AML-193 (cell line): ENCODE measurements around the gene UPK1A.
A peak's percentile ranks its signal among the peaks of the same experiment; 100 is the strongest.
"Not testable (repeated sequence)": the region's sequence is repeated elsewhere in the genome, so short reads cannot be mapped to it uniquely, and the experiment has no call there.

Experiments
- DNase-seq, 2 experiments: peaks; one replicate each; lab custom pipeline; 2025; lab: John Stamatoyannopoulos, UW

The UPK1A gene

DNA sequence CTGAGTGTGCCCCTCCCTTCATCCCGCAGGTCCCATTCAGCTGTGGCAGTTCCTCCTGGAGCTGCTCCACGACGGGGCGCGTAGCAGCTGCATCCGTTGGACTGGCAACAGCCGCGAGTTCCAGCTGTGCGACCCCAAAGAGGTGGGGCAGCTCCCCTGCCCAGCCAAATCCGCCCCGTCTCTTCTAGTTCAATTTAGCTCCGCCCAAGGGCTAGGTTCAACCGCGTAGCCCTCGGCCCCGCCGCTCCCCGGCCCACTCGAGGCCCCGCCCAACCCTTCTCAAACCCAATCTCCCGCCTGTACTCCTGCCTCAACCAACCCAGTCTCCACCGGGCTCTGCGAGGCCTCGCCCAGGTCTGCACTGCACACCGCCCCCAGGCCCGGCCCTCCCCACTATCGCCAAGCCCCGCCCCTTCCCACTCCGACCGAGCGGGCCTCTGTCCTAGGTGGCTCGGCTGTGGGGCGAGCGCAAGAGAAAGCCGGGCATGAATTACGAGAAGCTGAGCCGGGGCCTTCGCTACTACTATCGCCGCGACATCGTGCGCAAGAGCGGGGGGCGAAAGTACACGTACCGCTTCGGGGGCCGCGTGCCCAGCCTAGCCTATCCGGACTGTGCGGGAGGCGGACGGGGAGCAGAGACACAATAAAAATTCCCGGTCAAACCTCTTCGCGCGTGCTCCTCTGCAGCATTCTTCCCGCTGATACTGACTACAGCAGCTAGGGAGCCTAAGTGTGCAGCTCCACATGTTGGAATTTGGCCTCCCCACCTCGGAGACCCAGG is 21.9 kb upstream of the UPK1A start:
- DNase-seq = peak; percentile 84 to 89

DNA sequence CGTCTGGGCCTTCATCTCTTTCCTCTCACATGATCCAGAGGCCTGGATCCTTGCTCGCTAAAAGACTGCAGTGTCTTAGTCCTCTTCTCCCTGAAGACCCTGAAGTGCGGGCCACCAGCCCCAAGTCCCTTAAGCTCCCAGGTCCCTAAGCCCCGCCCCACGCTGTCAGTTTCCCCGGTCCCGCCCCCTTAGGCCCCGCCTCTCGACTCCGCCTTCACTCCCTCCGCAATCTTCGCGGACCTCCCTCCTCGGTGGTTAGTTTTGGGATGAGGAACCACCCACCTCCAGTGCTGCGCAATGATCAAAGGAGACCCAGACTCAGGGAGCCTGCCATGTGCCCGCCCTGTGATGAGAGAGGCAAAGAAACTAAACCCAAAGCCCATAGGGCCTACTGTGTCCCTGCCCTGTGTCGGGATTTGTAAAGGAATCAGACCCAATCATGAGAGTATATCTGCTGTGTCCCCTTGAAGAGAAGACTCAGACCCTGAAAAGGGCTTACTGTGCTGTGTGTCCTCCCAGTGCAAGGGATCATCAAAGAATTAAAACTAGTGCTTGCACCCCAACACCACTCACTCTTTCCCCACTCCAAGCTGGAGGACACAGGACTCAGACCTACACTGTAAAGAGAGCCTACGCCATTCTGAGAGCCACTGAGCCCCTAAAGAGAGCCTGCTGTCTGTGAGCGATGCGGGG is 21.2 kb upstream of the UPK1A start:
- DNase-seq = peak; percentile 53 to 57

DNA sequence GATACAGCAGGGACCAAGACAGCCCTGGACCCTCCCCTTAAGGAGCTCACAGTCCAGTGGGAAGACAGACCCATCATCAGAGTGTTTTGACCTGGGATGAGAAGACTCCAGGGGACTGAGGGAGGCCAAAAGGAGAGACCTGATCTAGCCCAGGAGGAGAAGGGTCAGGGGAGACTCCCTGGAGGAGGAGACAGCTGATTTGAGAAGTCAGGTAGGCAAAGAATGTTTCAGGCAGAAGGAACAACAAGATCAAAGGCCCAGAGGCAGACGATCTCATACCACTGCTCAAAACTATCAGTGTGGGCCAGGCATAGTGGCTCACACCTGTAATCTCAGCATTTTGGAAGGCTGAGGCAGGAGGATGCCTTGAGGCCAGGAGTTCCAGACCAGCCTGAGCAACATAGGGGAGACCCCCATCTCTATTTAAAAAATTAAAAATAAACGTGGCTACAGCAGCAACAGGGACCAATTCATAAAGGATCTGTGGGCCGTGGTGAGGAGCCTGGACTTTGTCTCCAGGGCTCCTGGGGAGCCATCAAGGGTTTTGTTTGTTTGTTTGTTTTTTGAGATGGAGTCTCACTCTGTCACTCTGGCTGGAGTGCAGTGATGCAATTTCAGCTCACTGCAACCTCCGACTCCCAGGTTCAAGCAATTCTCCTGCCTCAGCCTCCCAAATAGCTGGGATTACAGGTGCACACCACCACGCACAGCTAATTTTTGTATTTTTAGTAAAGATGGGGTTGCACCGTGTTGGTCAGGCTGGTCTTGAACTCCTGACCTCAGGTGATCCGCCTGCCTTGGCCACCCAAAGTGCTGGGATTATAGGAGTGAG is 20.4 kb upstream of the UPK1A start:
- no peak for DNase-seq

DNA sequence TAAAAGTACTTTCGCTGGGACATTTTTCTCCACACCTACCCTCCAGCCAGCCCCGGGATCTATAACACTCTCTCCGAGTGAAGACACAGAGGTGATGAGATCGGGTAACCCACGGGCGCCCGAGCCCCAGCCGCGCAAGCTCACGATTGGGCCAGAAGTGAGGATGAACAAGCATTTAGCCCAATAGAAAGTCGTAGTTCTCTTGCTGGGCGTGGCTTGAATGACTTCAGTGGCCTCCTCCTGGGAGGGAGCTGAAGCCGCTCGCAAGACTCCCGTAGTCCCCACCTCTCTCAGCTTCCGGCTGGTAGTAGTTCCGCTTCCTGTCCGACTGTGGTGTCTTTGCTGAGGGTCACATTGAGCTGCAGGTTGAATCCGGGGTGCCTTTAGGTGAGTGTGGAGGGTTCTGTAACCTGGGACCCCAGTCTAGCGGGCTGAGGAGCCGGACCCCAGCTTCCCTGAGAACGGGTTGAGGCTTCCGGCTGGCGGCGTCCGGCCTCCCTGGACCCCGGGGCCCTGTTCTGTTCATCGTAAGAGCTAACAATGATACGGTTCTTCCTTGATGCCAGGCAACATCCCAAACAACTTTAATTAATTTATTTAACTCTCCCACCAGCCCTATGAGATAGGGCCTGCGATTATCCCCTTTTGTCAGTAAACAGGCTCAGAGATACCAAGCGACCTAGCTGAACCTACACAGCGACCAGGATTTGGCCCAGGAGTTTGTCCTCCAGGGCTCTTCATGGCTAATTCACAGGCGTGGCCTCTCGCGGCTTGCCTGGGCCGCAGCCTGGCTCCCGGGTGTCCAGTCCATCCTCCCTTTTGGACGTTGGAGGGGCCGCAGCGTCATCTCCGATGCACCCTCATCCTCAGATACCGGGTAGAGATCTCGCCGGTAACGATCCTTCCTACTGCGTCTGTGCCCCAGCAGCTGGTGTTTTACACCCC is 18.0 kb upstream of the UPK1A start, which contains the start of gene COX6B1:
COX6B1 (plus strand) TSS at position 307 of the 945 bp plus-strand sequence. CDS start 2,921 bp downstream, outside the sequence.
- DNase-seq = peak; percentile 97 to 98

DNA sequence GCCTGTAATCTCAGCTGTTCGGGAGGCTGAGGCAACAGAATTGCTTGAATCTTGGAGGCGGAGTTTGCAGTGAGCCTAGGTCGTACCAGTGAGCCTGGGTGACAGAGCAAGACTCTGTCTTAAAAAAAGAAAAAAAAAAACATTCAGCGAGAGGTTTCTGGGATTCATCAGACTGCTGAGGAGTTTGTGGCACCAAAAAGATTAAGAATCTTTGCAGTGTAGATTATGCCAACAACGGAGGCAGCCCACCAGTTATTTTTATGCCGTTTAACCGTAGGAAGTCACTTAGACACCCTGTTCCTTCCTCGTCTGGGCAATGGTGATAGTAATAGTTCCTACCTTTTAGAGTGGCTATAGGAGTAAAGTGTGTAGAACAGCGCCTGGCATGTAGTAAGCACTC is 15.7 kb upstream of the UPK1A start:
- no peak for DNase-seq

DNA sequence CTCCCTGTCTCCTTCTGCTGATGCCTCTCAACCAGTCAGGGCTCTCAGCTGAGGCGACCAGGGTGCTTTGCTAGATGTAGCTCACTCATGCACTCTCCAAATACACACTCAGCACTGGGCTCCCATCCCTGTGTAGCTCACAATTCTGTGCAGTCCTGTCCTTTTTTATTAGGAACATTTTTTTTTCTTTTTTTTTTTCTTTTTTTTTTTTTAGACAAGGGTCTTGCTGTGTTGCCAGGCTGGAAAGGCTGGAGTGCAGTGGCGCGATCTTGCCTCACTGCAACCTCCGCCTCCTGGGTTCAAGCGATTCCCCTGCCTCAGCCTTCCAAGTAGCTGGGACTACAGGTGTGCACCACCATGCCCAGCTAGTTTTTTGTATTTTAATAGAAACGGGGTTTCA is 11.5 kb upstream of the UPK1A start:
- not testable (repeated sequence) for DNase-seq

DNA sequence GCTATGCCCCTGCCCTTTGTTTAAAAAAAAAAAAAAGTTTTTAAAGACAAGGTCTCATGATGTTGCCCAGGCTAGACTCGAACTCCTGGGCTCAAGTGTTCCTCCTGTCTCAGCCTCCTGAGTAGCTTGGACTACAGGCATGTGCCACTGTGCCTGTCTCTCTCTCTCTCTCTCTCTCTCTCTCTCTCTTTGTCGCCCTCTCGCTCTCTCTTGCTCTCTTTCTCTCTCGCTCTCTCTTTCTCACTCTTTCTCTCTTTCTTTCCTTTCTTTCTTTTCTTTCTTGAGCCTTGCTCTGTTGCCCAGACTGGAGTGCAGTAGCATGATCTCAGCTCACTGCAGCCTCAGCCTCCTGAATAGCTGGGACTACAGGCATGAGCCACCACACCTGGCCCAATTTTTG is 10.7 kb upstream of the UPK1A start:
- no peak for DNase-seq

DNA sequence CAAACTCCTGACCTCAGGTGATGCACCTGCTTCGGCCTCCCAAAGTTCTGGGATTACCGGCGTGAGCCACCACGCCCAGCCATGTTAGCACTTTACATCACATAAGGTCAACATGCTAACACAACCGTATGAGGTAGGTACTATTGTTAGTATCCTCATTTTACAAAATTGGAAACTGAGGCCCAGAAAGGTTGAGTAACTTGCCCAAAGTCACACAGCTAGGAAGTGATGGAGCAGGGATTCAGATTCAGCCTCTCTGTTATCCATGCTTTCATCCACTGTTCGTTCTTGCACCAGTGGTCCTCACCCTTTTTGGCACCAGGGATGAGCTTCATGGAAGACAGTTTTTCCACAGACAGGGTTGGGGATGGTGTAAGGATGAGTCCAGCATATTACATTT is 9.6 kb upstream of the UPK1A start:
- DNase-seq = no peak

DNA sequence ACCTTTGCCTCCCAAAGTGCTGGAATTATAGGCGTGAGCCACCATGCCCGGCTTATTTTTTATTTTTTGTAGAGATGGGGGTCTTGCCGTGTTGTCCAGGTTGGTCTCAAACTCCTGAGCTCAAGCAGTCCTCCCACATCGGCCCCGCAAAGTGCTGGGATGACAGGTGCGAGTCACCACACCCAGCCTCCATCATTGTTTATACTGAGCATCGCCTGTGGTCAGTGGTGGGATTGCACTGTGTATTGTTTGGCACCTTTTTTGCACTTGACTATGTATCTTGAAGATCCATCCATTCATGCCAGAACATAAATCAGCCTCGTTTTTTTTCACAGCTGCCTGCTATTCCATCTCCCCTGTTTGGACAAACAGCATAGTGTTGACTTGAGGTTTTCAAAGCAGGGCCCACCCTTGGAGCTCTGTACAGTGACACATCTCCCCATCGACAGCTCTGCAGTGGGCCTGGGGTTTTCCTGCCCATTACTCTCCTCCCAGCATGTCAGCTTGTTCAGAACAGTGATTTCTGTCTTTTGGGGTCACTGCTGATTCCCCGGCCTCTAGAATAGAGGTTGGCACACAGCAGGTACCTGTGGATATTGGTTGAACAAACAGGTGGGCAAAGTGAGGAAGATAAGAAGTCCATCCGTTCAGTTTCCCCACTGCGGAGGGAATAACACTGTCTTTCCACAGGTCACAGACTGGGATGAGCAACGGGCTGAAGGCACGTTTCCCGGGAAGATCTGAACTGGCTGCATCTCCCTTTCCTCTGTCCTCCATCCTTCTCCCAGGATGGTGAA is 8.2 kb upstream of the UPK1A start:
- DNase-seq = no peak

DNA sequence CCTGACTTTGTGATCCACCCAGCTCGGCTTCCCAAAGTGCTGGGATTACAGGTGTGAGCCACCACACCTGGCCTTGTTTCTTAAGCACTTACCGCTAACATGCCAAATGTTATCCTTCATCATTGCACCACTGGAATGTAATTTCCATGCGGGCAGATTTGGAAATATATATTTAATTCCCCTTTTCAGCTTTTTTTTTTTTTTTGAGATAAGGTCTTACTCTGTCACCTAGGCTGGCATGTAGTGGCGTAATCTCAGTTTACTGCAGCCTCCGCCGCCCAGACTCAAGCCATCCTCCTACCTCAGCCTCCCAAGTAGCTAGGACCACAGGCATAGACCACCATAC is 4.3 kb upstream of the UPK1A start:
- no peak for DNase-seq

DNA sequence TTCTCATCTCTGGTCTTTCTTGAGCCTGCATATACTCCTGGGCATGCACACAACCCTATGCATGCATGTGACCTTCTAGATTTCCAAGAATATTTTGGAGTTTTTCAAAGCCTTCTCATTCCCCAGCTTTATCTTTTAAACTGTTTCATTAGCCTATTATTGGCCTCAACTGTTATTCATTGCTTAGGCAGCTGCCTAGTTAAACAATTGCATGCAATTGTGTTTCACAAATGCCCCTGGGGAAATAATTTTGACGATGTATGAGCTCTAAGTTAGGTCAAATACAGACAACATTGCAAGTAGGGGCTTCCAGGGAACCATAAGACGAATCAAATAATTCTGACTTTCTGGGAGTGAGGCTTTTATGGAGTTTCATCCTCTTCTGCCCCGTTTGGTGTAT is 2.3 kb upstream of the UPK1A start:
- no peak for DNase-seq

DNA sequence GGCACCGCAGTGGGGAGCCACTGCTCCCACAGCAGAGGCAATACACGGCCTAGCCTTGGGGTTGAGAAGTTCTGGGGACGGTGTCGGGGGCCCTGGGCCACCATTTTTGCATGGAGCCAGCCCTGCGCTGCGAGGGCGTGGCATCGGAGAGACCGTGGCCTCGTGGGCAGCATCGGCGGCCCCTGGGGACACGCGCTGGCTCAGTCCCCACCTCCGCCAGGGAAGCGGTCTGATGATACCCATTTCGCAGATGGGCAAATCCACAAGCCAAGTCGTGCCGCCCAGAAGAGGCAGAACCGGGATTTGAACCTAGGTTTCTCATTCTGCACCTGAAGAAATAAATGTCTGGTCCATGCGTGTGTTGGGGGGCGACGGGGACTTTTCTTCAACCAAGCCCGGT is 1.2 kb upstream of the UPK1A start:
- no peak for DNase-seq

DNA sequence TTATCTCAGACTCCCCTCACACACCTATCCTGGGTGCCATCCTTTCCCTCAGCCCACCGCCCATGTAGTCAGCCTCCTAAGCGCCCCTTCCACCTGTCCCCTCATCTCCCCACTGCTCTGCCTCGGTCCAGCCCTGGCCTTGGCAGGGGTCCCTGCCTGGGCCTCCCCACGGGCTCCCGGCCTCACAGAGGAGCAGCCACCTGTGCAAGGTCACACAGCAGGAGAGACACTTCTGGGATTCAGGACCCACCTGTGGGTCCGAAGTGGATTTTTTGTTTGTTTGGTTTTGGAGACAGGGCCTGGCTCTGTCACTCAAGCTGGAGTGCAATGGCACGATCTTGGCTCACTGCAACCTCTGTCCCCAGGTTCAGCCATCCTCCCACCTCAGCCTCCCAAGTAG is 713 bp upstream of the UPK1A start:
- no peak for DNase-seq

DNA sequence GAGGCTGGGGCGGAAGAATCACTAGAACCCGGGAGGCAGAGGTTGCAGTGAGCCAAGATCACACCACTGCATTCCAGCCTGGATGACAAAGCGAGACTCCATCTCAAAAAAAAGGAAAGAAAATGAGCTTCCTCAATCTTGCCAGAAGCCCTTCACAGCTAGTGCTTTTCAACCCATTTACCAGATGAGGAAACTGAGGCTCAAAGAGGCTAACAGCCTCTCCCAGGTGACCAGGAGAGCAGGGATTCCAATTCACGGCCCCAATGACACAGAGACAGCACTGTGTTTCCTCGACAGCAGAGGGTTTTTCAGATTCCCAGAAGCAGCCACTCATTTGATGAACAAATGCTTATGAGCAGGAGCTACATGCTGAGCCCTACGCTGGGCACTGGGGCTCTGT is 3.2 kb downstream of the UPK1A start:
- DNase-seq = no peak

DNA sequence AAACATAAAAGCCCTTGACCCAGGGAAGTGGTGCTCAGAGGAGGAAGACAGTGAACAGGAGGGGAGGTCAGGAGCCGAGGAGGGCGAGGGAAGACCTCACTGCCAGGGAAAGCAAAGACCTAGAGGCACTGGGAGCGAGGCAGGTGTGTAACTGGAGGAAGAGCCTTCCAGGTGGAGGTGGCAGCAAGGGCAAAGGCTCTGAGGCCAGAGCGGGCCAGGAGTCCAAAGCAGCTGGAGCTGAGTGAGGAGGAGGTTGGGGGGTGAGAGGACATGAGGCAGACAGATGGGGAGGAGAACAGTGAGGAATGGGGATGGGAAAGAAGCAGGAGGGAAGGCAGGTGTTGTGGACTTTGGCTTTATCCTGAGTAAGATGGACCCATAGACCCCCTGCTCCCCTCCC is 3.7 kb downstream of the UPK1A start:
- no peak for DNase-seq

DNA sequence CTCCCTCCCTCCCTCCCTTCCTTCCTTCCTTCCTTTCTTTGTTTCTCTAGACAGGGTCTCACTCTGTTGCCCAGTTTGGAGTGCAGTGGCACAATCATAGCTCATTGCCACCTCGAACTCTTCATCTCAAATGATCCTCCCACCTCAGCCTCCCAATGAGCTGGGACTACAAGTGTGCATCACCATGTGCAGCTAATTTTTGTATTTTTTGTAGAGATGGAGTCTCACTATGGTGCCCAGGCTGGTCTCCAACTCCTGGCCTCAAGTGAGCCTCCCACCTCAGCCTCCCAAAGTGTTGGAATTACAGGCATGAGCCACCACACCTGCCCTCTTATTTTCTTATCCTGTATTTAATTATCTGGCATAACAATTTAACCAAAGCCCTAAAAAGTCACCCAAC is 4.4 kb downstream of the UPK1A start:
- no peak for DNase-seq

DNA sequence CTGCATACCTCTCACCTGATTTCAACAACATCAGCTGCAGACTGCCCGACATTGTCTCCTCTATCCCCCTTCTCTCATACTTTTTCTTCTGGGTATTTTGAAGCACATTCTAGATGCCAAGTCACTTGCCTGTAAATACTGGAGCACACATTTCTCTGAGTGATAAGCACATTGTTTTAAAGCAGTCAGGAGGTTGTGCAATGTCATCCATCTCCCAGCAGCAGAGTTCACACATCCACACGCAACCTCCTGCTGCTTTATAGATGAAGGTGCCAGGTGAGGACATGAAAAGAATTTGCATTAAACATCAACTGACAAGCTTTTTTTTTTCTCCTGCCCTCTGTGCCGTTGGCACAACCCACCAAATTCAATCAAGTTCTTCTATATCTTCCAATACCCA is 5.5 kb downstream of the UPK1A start:
- no peak for DNase-seq

DNA sequence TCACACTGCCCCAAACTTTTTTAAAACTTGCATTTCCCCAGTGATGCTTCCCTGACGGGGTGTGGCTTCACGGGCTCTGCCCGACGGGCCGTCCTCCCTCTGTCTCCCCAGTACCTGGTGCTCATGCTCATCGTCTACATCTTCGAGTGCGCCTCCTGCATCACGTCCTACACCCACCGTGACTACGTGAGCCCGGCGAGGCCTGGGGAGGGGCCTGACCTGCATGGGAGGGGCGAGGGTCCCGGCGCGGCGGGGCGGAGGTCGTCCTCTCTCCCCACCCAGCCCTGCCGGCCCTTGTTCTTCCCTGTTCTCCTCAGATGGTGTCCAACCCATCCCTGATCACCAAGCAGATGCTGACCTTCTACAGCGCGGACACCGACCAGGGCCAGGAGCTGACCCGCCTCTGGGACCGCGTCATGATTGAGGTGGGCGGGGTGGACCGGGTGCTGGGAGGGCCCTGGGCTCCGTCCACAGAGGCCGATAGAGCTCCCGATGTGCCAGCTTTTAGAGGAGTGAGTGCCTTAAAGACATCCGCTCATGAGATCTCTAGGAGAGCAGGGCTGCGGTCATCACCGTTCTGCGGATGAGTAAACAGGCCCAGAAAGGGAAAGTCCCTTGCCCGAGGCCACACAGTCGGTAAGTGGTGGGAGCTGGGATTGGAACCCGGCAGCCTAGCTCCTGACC is 6.9 kb downstream of the UPK1A start:
- no peak for DNase-seq

DNA sequence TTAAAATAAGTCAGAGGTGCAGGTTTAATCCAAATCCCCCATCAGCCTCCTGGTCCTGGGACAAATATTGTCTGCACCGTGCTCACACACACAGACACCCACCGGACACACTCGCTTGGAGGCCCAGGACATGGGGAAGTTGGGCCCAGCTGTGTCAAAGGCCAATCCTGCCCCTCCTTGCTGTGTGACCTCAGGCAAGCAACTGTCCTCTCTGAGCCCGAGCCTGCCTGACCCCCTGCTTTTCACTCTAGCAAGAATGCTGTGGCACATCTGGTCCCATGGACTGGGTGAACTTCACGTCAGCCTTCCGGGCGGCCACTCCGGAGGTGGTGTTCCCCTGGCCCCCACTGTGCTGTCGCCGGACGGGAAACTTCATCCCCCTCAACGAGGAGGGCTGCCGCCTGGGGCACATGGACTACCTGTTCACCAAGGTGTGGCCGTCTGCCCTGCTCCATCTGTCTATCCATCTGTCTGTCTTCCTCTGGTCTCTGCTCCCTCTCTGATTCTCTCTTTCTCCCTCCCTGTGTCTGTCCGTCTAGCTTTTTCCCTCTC is 9.3 kb downstream of the UPK1A start:
- DNase-seq = no peak

DNA sequence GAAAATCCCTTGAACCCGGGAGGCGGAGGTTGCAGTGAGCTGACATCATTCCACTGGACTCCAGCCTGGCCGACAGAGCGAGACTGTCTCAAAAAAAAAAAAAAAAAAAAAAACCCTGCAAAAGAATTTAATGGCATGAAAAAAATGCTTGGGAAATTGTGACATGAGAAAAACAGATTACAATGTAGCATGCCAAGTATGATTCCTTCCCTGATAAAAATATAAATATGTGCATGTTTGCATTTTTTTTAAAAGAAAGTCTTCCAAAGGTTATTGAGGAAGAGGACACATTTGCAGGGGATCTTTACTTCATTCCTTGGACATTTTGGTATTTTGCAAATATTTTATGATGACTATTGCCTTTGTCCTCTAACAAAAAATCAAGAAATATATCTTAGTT is 23.5 kb downstream of the UPK1A start:
- no peak for DNase-seq
